ENCODE measurements around the gene ILF2.
A peak's percentile ranks its signal among the peaks of the same experiment; 100 is the strongest.

Gene ILF2

GRCh38 chr1:153616144-153616916, 54.5 kb downstream of the ILF2 start, which contains the start of gene S100A14:
TSS of gene S100A14 (minus strand) at chr1:153616325. CDS start at chr1:153615858, 467 bp downstream.
- ChIA-PET POLR2A (interaction anchor here (3.0 to 3.3 kb wide), 2 partner anchors 11 to 18 kb away, joined by 10 to 21 read pairs; partner anchors contain the start of genes CHTOP and S100A13), CTCF (interaction anchor here (0.6 to 4.8 kb wide), 2 partner anchors 11 to 64 kb away, joined by 4 to 28 read pairs; partner anchors contain the start of genes S100A1 and S100A13)
- Histone ChIP-seq H3K4me3 (ENCODE audit: low read depth, low read length) (no peak within 1 kb of the TSS), H3K4me1 (ENCODE audit: control insufficient read depth, insufficient read depth, low read length) (no peaks in the 10 kb centered on the region), H3K27ac (ENCODE audit: extremely low read depth, low read depth, low read length) (no peak within 1 kb of the TSS), H3K36me3 (ENCODE audit: control insufficient read depth in 2 of 2, insufficient read depth in 1 of 2, low read length in 2 of 2) (peaks cover 0 to 21% of the 10 kb centered on the region in 2 experiments; a peak in 2 of 3 replicates), H3K9me3 (ENCODE audit: control insufficient read depth, insufficient read depth, low read depth, low read length) (no peaks in the 10 kb centered on the region)
- peak; percentile 76 for TF ChIP-seq EGR2 (tag by site-specific recombination; IDR thresholded peaks at IDR 0.05; ENCODE audit: low read depth)
- no peak for TF ChIP-seq ZNF48 (tag by site-specific recombination; IDR thresholded peaks at IDR 0.05)
- no peak for TF ChIP-seq ZNF138 (tag by site-specific recombination; IDR thresholded peaks at IDR 0.05; ENCODE audit: borderline replicate concordance)
- TF ChIP-seq HOXA7 (CRISPR knock-in tag; IDR thresholded peaks at IDR 0.05; ENCODE audit: borderline replicate concordance): no peak
- TF ChIP-seq ZNF391 (tag by site-specific recombination; IDR thresholded peaks at IDR 0.05; ENCODE audit: borderline replicate concordance, low read depth): no peak
- no peak for TF ChIP-seq ZNF707 (tag by site-specific recombination; IDR thresholded peaks at IDR 0.05)
- TF ChIP-seq PRDM10 (tag by site-specific recombination; IDR thresholded peaks at IDR 0.05): 0 out of 2 replicates have a peak, but pooled peaks have one; percentile 32
- TF ChIP-seq ZBTB20 (tag by site-specific recombination; IDR thresholded peaks at IDR 0.05): no peak
- peak; percentile 77 for TF ChIP-seq ZNF692 (tag by site-specific recombination; IDR thresholded peaks at IDR 0.05)
- TF ChIP-seq ZNF211 (tag by site-specific recombination; IDR thresholded peaks at IDR 0.05; ENCODE audit: low read depth): no peak
- TF ChIP-seq KLF1 (tag by site-specific recombination; IDR thresholded peaks at IDR 0.05): no peak
- TF ChIP-seq ZNF24 (tag by site-specific recombination; IDR thresholded peaks at IDR 0.05): no peak
- TF ChIP-seq INSM2 (tag by site-specific recombination; IDR thresholded peaks at IDR 0.05): no peak
- no peak for TF ChIP-seq ZNF513 (tag by site-specific recombination; IDR thresholded peaks at IDR 0.05)
- TF ChIP-seq ZFHX2 (tag by site-specific recombination; conservative IDR thresholded peaks at IDR 0.05): peak; percentile 57
- TF ChIP-seq ZBTB17 (tag by site-specific recombination; IDR thresholded peaks at IDR 0.05): peak; percentile 99
- no peak for TF ChIP-seq ZNF529 (tag by site-specific recombination; IDR thresholded peaks at IDR 0.05; ENCODE audit: insufficient replicate concordance)
- TF ChIP-seq ZNF76 (tag by site-specific recombination; IDR thresholded peaks at IDR 0.05; ENCODE audit: borderline replicate concordance, low read depth): no peak
- no peak for TF ChIP-seq ZNF324 (tag by site-specific recombination; IDR thresholded peaks at IDR 0.05)
- TF ChIP-seq ZNF747 (tag by site-specific recombination; IDR thresholded peaks at IDR 0.05): no peak
- TF ChIP-seq ZSCAN4 (tag by site-specific recombination; IDR thresholded peaks at IDR 0.05): peak; percentile 56
- TF ChIP-seq ZNF114 (tag by site-specific recombination; IDR thresholded peaks at IDR 0.05): no peak
- no peak for TF ChIP-seq ZNF514 (tag by site-specific recombination; IDR thresholded peaks at IDR 0.05)
- TF ChIP-seq ZNF311 (tag by site-specific recombination; IDR thresholded peaks at IDR 0.05; ENCODE audit: borderline replicate concordance): no peak
- no peak for TF ChIP-seq HIC1 (tag by site-specific recombination; IDR thresholded peaks at IDR 0.05)
- no peak for TF ChIP-seq ZNF521 (tag by site-specific recombination; IDR thresholded peaks at IDR 0.05)
